Astrocyte (in vitro differentiated cells and primary cell): ENCODE measurements around the gene DPAGT1. TPM values are rescaled to one million over a fixed set of nuclear protein-coding genes. Genes with fewer than 3 reads are reported as not detected.

Source experiments
- DNase-seq: peaks from one replicate; pipeline ENCODE4 v3.0.0-alpha.2; 2010; ENCODE audit warnings: low read depth
- FAIRE-seq: peaks from 2 replicates; lab custom pipeline; 2011; peaks lifted over from hg19 to GRCh38; lab: Jason Lieb, UNC
- H2AFZ ChIP-seq: 2 replicates; pipeline ENCODE4 v1.6.0; 2012; ENCODE audit warnings: low read depth, low read length, inconsistent platforms
- H3K27ac ChIP-seq: 2 replicates; pipeline ENCODE4 v1.5.1; 2011; ENCODE audit warnings: low read depth, low read length, inconsistent platforms
- H3K27me3 ChIP-seq: 2 replicates; pipeline ENCODE4 v1.6.0; 2011; ENCODE audit warnings: low read length, inconsistent platforms; ENCODE audit not compliant: insufficient read depth
- H3K36me3 ChIP-seq: 2 replicates; pipeline ENCODE4 v1.5.1; 2011; ENCODE audit warnings: low read length, inconsistent platforms; ENCODE audit not compliant: insufficient read depth
- H3K4me1 ChIP-seq: 2 replicates; pipeline ENCODE4 v1.5.1; 2011; ENCODE audit warnings: low read length, inconsistent platforms; ENCODE audit not compliant: insufficient read depth
- H3K4me2 ChIP-seq: 2 replicates; pipeline ENCODE4 v1.6.0; 2012; ENCODE audit warnings: low read length, inconsistent platforms
- H3K4me3 ChIP-seq: 2 replicates; pipeline ENCODE4 v1.5.1; 2011; ENCODE audit warnings: low read depth, mild to moderate bottlenecking, low read length, inconsistent platforms; ENCODE audit not compliant: insufficient read depth
- H3K79me2 ChIP-seq: 2 replicates; pipeline ENCODE4 v1.6.0; 2012; ENCODE audit warnings: mild to moderate bottlenecking, low read length, inconsistent platforms; ENCODE audit not compliant: insufficient read depth
- H3K9ac ChIP-seq: 2 replicates; pipeline ENCODE4 v1.6.0; 2012; ENCODE audit warnings: mild to moderate bottlenecking, low read length, inconsistent platforms
- H3K9me3 ChIP-seq: 2 replicates; pipeline ENCODE4 v1.5.1; 2012; ENCODE audit warnings: low read depth, mild to moderate bottlenecking, low read length, inconsistent platforms; ENCODE audit not compliant: insufficient read depth
- H4K20me1 ChIP-seq: 2 replicates; pipeline ENCODE4 v1.6.0; 2012; ENCODE audit warnings: low read length, inconsistent platforms; ENCODE audit not compliant: insufficient read depth
- H3K27ac Mint-ChIP-seq: one replicate; pipeline ENCODE4 v1.8.0; 2021; ENCODE audit warnings: mild to moderate bottlenecking, mixed read lengths; ENCODE audit not compliant: unreplicated experiment
- H3K27me3 Mint-ChIP-seq: one replicate; pipeline ENCODE4 v1.8.0; 2021; ENCODE audit warnings: low read depth, mixed read lengths; ENCODE audit not compliant: unreplicated experiment
- H3K36me3 Mint-ChIP-seq: one replicate; pipeline ENCODE4 v1.8.0; 2021; ENCODE audit warnings: low read depth, mixed read lengths; ENCODE audit not compliant: unreplicated experiment
- H3K4me1 Mint-ChIP-seq: one replicate; pipeline ENCODE4 v1.8.0; 2021; ENCODE audit warnings: low read depth, mixed read lengths; ENCODE audit not compliant: unreplicated experiment
- H3K4me3 Mint-ChIP-seq: one replicate; pipeline ENCODE4 v1.8.0; 2021; ENCODE audit warnings: mild to moderate bottlenecking, moderate library complexity, mixed read lengths; ENCODE audit not compliant: unreplicated experiment
- H3K9me3 Mint-ChIP-seq: one replicate; pipeline ENCODE4 v1.8.0; 2021; ENCODE audit warnings: mild to moderate bottlenecking, mixed read lengths; ENCODE audit not compliant: unreplicated experiment
- CTCF ChIP-seq: IDR thresholded peaks from 2 replicates; pipeline ENCODE4 v1.5.1; 2011; ENCODE audit warnings: low read depth, mild to moderate bottlenecking, inconsistent platforms, low read length, moderate library complexity; ENCODE audit not compliant: insufficient read depth
- EZH2 ChIP-seq: IDR thresholded peaks from 2 replicates; pipeline ENCODE4 v1.6.1; 2012; ENCODE audit warnings: mild to moderate bottlenecking, low read length, inconsistent platforms; ENCODE audit not compliant: insufficient read depth
- total RNA-seq: library from RNA; stranded (reverse); gene quantifications from 2 replicates; pipeline ENCODE4 v1.2.1, GENCODE V29; 2021

Gene DPAGT1
- total RNA-seq, 1 donor from 2014 or later, result 44.1 TPM

GRCh38 chr11:119108146-119108856, 6.6 kb upstream of the DPAGT1 start:
- Histone ChIP-seq H3K27me3 (no peaks in the 10 kb centered on the region), H3K27ac (no peak overlapping the region), H2AFZ (peak overlapping the region; percentile 77), H3K9me3 (no peaks in the 10 kb centered on the region), H3K79me2 (peaks cover 27% of the 10 kb centered on the region), H3K36me3 (peaks cover 14% of the 10 kb centered on the region), H3K9ac (peak overlapping the region; percentile 86), H4K20me1 (peaks cover 21% of the 10 kb centered on the region), H3K4me1 (peaks cover 14% of the 10 kb centered on the region), H3K4me2 (peak overlapping the region; percentile 96), H3K4me3 (peak overlapping the region; percentile 67)
- no peaks in the 10 kb centered on the region for H3K9me3 Mint-ChIP-seq
- H3K4me3 Mint-ChIP-seq, result peak overlapping the region; percentile 86
- H3K4me1 Mint-ChIP-seq, result peaks cover 17% of the 10 kb centered on the region
- TF ChIP-seq CTCF (no peak), EZH2 (no peak)
- no peak for FAIRE-seq
- H3K36me3 Mint-ChIP-seq, result peaks cover 11% of the 10 kb centered on the region
- DNase-seq, result no peak
- H3K27ac Mint-ChIP-seq, result no peak overlapping the region
- H3K27me3 Mint-ChIP-seq, result no peaks in the 10 kb centered on the region

- H3K9ac ChIP-seq, result peak overlapping the region; percentile 86
- TF ChIP-seq EZH2 (no peak), CTCF (no peak)
- DNase-seq (no peak), FAIRE-seq (no peak)
- peaks cover 27% of the 10 kb centered on the region for H3K79me2 ChIP-seq
- peaks cover 14% of the 10 kb centered on the region for H3K36me3 ChIP-seq
- H3K27me3 Mint-ChIP-seq, result no peaks in the 10 kb centered on the region
- H3K9me3 ChIP-seq, result no peaks in the 10 kb centered on the region
- peak overlapping the region; percentile 39 for H3K27ac ChIP-seq
- peaks cover 8% of the 10 kb centered on the region for H3K36me3 Mint-ChIP-seq
- H2AFZ ChIP-seq, result peak overlapping the region; percentile 77
- H4K20me1 ChIP-seq, result peaks cover 21% of the 10 kb centered on the region
- no peak overlapping the region for H3K27ac Mint-ChIP-seq
- no peaks in the 10 kb centered on the region for H3K9me3 Mint-ChIP-seq
- peak overlapping the region; percentile 96 for H3K4me2 ChIP-seq
- H3K4me3 Mint-ChIP-seq, result peak overlapping the region; percentile 86
- peaks cover 18% of the 10 kb centered on the region for H3K4me1 Mint-ChIP-seq
- peaks cover 19% of the 10 kb centered on the region for H3K4me1 ChIP-seq
- peak overlapping the region; percentile 67 for H3K4me3 ChIP-seq
- no peaks in the 10 kb centered on the region for H3K27me3 ChIP-seq
These were observed 6.0 kb upstream of the DPAGT1 start for GRCh38 chr11:119107538-119108145.
